Measurements from ENCODE around the gene MCTP2.

Gene MCTP2

GRCh38 chr15:94233441-94233840 is 2.1 kb downstream of the MCTP2 start:
- no peak for DNase-seq (ENCODE audit: low read depth)
- TF ChIP-seq CTCF (IDR thresholded peaks at IDR 0.05; ENCODE audit: control insufficient read depth, insufficient read depth, low read depth, low read length, missing control alignments): no peak
- no peak overlapping the region for H3K4me3 ChIP-seq (ENCODE audit: control insufficient read depth, low read depth, low read length)

- no peak for DNase-seq (ENCODE audit: low read depth)
- H3K4me3 ChIP-seq (ENCODE audit: control insufficient read depth, low read depth, low read length): no peak overlapping the region
- no peak for TF ChIP-seq CTCF (IDR thresholded peaks at IDR 0.05; ENCODE audit: control insufficient read depth, insufficient read depth, low read depth, low read length, missing control alignments)
Measured at GRCh38 chr15:94234300-94234699, 2.9 kb downstream of the MCTP2 start.

- no peak for TF ChIP-seq CTCF (IDR thresholded peaks at IDR 0.05; ENCODE audit: control insufficient read depth, insufficient read depth, low read depth, low read length, missing control alignments)
- DNase-seq (ENCODE audit: low read depth): no peak
- H3K4me3 ChIP-seq (ENCODE audit: control insufficient read depth, low read depth, low read length): no peak overlapping the region
Measured at GRCh38 chr15:94235041-94235440, 3.7 kb downstream of the MCTP2 start.

- no peak overlapping the region for H3K4me3 ChIP-seq (ENCODE audit: control insufficient read depth, low read depth, low read length)
- TF ChIP-seq CTCF (IDR thresholded peaks at IDR 0.05; ENCODE audit: control insufficient read depth, insufficient read depth, low read depth, low read length, missing control alignments): no peak
- DNase-seq (ENCODE audit: low read depth): no peak
Measured at GRCh38 chr15:94235646-94236045, 4.3 kb downstream of the MCTP2 start.

GRCh38 chr15:94236608-94237007 is 5.2 kb downstream of the MCTP2 start:
- no peak for TF ChIP-seq CTCF (IDR thresholded peaks at IDR 0.05; ENCODE audit: control insufficient read depth, insufficient read depth, low read depth, low read length, missing control alignments)
- H3K4me3 ChIP-seq (ENCODE audit: control insufficient read depth, low read depth, low read length): no peak overlapping the region

GRCh38 chr15:94237903-94238302 is 6.5 kb downstream of the MCTP2 start:
- no peak overlapping the region for H3K4me3 ChIP-seq (ENCODE audit: control insufficient read depth, low read depth, low read length)
- DNase-seq (ENCODE audit: low read depth): no peak
- no peak for TF ChIP-seq CTCF (IDR thresholded peaks at IDR 0.05; ENCODE audit: control insufficient read depth, insufficient read depth, low read depth, low read length, missing control alignments)

More at GRCh38 chr15:94236608-94237007, 5.2 kb downstream of the MCTP2 start:
- DNase-seq (ENCODE audit: low read depth): no peak

GRCh38 chr15:94238539-94239118 is 7.3 kb downstream of the MCTP2 start:
- DNase-seq (ENCODE audit: low read depth): no peak
- TF ChIP-seq CTCF (IDR thresholded peaks at IDR 0.05; ENCODE audit: control insufficient read depth, insufficient read depth, low read depth, low read length, missing control alignments): no peak
- no peak overlapping the region for H3K4me3 ChIP-seq (ENCODE audit: control insufficient read depth, low read depth, low read length)

Measured in AG09309 (cell line).